OCI-LY3 (cell line): Measurements from ENCODE around the gene AASS.

ENCODE experiments used
- CTCF ChIP-seq: fragments of 200-600, 300-600 bp; sonication (generic); IDR thresholded peaks from 2 replicates; pipeline ENCODE4 v1.5.1; 2014; ENCODE audit warnings: antibody characterized with exemption, low read length, low read depth
- EZH2phosphoT487 ChIP-seq: fragments of 200-600 bp; shearing (Covaris generic); IDR thresholded peaks from 2 replicates; pipeline ENCODE4 v1.6.1; 2018; ENCODE audit warnings: antibody characterized with exemption, mixed run types, low read depth

GRCh38 chr7:122140918-122141317, 3.1 kb downstream of the AASS start:
- TF ChIP-seq EZH2phosphoT487 = no peak
- TF ChIP-seq CTCF = no peak
